NCI-H128 (cell line): ENCODE results near the gene PLCB1.
"Not testable (repeated sequence)": the region's sequence is repeated elsewhere in the genome, so short reads cannot be mapped to it uniquely, and the experiment has no call there.

Experiments used
- DNase-seq: peaks from one replicate; lab custom pipeline; 2025; ENCODE audit not compliant: unreplicated experiment; lab: John Stamatoyannopoulos, UW

The PLCB1 gene

DNA sequence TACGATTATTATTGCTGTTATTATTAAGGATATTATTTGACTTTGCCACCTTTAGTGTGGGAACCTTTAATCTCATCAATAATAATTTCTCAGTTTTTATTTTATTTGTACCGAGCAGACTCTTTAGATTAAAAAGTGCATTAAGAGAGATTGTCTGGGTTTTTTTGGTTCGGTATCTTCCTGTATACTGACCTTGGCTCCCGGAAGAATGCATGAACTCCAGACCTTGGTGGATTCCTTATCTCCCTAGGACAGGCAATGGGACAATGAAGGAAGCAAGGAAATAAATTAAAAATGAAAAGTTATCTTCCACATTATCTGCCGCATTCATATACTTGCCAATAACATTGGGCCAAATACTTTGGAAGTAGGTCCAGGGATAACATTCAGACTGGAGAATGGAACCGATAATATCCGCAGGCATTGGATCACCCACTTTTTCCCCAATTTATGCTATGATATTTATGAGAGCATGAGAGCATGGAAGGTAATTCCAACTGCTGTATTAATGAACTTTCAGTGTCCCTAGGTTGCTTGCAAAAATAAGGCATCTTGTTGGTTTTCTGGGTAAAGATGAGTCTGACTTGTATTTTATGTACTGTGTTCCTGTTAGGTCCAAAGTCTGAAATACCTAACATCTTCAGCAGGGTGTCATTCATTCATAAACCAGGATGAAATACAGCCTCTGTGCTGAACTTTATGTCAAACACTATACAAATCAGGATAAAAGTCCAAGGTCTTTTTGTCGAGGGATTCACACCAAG, 232.1 kb downstream of the PLCB1 start:
- no peak for DNase-seq

DNA sequence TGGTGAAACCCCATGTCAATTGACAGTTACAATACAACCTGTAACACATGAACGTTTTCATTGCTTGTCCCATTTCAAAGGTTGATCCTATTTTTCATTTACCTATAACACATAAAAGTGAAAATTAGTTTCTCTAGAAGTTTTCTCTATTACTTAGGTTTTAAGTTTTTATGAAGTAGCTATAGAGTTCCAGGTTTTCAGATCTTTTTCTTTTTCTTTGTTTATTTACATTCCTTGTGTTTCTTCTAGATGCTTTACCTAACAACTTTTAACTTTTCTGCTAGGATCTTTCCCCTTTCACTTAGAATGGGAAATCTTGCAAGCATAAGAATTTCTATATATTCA, 232.6 kb downstream of the PLCB1 start:
- DNase-seq, result no peak

DNA sequence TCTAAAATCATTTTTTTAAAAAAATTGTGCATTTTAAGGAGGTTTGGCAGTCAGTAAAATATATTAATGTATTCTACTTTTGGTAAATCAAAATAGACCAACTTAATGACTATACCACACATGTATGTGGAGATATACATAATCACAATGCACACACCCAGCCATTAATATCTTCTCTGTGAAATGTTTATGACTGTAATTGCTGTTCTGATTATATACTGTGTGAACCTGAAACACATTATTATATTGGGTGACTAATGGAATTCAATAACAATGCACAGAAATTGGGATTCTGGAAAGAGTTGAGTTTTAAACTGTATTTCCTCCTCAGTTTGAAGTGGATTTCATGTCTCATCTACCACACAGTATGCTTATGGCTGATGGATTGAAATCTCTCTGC, 233.6 kb downstream of the PLCB1 start:
- DNase-seq, result no peak

DNA sequence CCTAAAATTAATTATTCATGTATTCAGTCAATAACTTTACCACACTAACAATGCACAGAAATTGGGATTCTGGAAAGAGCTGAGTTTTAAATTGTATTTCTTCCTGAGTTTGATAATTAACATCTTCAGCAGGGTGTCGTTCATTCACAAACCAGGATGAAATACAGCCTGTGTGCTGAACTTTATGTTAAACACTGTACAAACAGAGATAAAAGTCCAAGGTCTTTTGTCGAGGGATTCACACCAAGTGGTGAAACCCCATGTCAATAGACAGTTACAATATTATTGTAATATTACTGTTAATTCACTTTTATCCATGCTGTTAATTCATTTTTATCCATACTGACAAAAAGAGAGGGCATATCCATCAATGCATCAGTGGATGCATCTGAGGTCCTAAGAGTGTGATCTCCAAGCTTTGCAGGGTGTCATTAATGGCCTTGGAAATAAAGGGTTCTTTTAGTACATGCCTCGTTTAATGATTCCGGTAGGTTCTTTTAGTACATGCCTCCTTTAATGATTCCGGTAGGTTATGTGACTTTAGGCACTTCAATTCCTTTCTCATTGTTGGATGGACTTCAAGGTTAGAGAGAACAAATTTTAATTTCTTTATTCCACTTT, 234.3 kb downstream of the PLCB1 start:
- DNase-seq, result no peak

DNA sequence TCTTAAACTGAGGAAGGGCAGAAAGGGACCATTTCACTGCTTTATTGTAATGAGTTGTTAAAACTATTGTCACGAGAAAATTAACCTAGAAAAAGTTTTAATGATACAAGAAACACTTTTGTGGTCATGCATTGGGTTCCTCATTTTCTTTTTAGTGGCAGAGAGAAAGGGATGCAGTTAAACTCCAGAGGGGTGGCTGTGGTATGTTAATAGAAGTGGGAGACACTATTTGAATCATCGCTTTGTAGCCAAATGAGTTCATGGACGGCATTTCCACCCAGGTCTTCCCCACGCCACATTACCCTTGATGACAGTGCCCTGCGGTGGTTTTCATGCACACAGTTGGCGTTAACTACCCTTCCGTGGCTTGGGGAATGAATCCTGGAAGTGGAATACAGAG, 235.6 kb downstream of the PLCB1 start:
- DNase-seq, result no peak

DNA sequence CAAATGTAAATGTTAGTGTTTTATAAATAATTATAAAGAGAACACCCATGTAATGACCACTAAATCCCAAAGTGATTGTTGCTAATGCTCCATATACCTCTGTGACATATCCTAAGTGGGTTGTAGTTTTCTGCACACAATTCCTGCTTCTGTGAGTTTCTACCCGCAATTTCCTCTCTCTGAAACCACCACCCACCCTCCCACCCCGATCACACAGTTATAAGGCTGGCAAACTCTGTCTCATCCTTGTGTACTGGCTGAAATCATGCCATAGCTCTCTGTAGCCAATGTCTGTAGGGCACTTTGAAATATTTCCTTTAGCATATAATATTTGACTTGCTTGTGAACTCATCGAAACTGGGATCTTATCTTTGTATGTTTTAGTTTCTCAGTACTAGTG, 236.6 kb downstream of the PLCB1 start:
- DNase-seq, result no peak

DNA sequence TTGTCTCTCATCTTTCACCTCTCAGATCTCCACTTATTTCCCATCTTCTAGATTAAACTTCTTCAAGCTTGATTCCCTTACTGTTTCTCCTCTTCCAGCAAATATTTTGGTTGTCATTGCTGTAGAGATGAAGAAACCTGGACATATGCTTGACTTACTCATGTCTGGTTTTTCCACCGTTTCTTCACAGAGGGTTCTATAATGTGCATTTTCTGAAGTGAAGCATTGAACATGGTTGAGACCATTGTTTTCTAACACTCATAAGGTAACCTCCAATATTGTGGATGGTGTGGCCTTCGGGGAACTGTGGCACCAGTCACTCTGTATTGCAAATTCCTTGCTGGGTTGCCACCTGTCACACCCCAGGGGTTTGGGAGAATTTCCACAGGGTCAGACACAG, 237.2 kb downstream of the PLCB1 start:
- no peak for DNase-seq

DNA sequence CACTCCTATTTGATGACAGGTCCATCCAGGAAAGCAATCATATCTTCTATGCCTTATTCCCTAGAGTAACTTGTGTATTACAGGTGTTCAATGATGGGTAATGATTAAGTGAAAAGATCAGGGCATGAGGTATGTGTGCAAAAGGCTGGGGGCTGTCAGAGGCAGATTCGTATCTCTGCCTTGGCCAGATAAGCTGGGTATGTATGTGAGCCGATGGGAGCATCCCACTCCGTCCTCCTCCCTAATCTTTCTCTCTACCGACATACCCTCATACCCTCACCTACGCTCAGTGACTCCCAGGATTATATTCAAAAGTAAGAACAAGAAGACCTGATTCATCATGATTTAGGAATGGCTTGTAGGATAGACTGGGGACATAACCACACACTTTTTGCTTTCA, 238.7 kb downstream of the PLCB1 start:
- DNase-seq, result no peak

DNA sequence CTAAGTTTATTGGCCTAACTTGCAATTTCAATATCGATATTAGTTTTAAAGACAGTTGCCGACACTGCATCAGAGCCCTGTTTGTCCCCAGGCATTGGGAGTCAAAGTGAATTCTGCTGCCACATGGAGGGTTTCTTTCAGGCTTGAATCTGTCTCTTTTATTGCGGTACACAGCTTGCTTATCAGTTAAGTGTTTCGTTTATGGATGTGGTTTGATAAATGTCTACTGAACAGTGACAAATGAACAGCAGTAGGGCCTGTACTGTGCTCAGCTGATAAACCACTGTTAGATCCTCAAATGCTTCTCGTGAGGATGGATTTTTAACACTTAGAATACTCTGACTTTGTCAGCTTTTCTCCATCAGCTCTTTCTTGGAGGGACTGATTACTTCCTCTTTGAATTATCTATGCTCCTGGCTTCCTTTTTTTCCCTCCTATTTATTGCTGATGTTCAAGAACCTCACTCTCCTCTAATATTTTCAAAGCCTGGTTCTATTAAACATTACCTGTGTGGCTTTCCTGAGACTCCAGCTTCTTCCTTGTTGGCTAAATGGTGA, 240.8 kb downstream of the PLCB1 start:
- DNase-seq, result no peak

DNA sequence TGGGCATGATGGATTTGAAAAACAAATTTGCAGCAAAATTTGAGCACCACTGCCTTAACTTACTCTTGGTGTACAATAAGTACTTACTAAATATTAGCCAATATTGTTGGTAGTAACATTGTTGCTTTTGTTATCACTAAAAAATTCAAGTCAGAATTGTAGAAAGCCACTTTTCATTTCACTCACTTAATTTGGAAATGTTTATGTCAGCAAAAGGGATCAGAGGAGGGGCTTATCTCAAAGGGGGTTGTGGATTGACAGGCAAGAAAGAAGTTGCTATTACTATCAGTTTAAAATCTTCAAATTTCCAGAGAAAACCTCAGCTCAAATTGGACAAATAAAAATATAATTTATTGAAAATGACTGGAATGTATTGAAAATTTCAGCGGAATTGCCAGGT, 241.5 kb downstream of the PLCB1 start:
- no peak for DNase-seq

DNA sequence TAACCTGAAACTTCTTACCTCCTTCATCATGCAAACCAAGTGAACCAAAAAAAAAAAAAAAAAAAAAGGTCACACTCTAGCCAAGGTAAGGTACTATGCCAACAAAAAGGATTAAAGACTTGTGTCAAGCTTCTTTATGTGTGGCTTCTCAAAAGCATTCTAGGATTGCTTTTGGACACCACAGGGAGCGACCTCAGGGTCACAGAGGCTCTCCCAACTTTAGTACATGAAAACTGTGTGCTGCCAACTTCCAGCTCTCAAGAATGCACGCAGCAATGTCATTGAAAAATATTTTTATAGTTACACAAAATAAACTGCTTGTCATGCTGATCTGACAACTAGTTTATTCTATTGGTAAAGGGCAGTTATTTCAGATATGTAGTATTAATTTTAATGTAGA, 243.8 kb downstream of the PLCB1 start:
- DNase-seq, result no peak

DNA sequence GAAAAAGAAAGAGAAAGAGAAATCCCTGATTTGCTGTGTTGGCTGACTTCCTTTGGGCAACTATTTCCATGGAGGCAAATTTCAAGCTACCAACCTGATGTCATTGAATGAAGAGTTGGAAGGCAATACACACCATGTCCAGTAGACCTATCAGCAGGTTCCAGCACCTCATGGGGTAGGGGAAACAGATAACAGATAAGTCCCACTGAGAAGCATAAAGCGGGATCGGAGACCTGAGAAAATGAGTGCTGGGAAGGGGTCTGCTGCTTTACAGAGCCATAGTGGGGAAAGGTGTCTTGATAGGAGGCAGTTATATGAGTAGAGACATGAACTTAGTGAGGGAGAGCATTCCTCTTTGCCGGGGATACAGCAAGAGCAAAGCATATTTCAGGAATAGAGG, 244.9 kb downstream of the PLCB1 start:
- DNase-seq, result no peak

DNA sequence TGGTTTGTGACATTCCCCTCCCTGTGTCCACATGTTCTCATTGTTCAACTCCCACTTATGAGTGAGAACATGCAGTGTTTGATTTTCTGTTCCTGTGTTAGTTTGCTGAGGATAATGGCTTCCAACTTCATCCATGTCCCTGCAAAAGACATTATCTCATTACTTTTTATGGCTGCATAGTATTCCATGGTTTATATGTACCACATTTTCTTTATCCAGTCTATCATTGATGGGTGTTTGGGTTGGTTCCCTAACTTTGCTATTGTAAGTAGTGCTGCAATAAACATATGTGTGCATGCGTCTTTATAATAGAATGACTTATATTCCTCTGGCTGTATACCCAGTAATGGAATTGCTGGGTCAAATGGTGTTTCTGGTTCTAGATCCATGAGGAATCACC, 247.1 kb downstream of the PLCB1 start:
- DNase-seq, result not testable (repeated sequence)

DNA sequence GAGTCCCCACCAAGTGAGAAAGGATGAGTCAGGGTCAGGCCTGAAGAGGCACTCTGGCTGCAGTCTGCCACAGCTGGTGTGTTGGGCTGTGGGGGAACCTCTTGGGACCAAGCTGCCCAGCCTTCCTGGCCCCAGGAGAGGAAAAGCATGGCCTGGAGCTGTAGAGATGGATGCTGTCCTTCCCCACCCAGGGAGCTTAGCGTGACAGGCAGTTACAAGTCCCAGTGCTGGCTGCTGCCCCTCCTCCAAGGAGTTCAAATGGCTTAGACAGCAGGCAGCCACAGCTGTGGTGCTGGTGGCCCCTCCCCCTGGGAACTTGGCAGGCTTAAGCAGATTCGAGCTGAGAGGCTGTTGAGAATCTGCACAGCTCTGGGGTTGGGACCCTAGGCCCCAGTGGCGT, 253.2 kb downstream of the PLCB1 start:
- no peak for DNase-seq

DNA sequence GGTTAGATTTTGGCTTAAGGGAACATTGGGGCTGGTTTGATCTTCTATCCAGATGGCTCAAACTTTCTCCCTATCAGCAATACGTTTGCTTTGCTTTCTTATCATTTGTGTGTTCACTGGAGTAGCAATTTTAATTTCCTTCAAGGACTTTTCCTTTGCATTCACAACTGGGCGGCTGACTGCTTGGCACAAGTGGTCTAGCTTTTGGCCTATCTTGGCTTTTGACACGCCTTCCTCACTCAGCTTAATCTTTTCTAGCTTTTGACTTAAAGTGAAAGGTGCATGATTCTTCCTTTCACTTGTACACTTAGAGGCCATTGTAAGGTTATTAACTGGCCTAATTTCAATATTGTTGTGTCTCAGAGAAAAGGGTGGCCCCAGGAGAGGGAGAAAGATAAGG, 254.9 kb downstream of the PLCB1 start:
- DNase-seq, result no peak

DNA sequence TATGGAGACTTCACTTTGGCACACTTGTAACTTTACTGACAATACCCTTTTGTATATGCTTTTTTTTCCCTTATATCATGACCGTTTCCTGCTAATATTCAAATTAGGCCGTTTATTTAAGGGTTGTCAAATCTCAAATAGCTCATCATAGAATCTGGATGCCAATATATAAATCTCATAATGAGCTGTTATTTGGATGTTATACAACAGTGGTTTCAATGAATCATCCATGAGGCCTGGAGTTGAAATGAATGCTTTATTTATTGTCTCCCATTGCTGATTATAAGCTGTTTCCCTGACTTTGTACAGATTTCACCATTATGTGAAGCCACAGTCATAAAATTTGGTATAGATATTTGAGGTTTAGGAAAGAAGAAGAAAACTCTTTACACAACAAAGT, 256.1 kb downstream of the PLCB1 start:
- DNase-seq, result no peak

DNA sequence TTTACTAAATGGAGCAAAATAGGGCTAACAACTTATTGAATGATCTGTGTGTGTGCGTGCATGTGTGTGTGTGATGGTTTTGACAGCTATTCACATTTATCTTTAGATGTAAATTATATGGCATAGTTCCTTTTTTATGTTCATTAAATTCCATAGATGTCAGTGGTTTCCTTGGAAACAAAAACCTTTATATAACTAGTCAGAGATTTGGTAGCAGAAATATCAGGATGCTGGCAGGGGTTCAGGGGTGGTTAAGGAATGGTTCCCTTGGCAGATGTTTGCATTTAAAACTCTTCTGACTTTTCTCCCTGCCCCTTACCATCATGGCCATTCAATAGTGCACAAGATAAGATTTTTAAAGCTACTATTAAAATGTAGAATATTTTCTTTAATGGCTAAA, 256.6 kb downstream of the PLCB1 start:
- DNase-seq, result no peak

DNA sequence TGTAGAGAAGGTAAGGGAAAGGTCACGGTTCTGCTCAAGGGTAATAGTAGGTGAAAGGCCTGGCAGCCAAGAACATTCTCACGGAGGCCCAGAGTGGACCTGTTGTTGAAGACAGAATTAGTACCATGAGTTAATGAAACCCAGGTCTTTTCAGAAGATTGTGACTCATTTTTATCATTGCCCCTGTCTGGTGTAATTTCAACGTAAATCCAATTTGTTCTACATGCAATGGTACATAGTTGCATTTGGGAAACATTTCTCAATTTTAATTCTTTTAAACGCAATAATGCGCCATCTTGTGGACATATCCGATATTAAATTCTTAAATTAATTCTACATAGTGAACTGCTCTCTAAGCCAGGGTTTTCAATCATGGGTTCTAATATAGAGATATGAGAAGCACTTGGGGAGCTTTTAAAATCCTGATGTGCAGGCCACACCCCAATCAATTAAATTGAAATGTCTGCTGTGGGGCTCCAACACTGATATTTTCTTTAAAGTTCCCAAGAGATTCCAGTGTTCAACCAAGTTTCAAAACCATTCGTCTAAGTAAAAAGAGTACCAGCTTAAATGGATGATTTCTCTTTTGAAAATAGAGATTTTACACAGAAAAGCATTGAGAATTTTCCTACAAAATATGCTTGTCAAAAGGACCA, 257.4 kb downstream of the PLCB1 start:
- DNase-seq, result no peak

DNA sequence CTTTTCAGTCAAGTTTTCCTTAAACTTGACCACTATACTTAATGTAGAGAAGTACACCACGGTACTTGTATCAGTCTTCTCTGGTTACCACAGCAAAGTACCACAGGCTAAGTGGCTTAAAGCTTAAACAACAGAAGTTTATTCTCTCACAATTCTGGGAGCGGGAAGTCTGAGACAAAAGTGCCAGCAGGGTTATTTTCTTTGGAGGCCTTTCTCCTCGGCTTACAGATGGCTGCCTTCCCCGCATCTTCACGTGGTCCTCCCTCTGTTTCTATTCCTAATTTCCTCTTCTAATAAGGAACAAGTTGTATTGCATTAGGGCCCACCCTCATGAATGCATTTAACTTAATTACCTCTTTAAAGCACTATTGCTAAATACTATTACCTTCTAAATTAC, 258.0 kb downstream of the PLCB1 start:
- no peak for DNase-seq

DNA sequence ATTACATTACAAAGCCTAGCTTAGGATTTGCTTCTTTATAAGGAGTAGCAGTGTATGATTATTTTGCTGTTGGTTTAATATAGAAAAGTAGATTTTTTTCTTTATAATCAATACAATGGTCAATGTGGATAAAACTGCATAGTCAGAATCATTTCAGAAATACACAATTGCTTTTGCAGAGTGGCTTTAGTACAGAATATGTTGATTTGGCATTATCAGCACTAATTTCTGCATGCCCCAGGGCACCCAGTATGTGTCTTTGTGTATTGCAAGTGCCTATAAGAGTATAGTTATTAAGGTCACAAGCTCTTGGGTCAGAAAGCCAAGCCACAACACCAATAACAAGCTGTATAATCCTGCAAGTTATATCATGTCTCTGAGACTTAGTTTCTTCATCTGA, 258.4 kb downstream of the PLCB1 start:
- no peak for DNase-seq

DNA sequence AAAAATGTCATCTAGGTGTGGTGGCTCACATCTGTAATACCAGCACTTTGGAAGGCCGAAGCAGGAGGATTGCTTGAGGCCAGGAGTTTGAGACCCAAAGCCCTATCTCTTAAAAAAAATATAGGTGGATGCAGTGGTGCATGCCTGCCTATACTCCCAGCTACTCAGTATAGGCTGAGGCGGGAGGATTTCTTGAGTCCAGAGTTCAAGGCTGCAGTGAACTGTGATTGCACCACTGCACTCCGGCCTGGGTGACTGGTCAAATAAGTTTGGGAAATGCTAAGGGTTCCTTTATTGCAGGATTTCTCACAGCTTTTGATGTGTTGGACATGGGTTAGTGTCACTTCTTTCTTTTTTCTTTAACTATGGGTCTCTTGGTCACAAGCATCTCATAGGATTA, 261.3 kb downstream of the PLCB1 start:
- no peak for DNase-seq

DNA sequence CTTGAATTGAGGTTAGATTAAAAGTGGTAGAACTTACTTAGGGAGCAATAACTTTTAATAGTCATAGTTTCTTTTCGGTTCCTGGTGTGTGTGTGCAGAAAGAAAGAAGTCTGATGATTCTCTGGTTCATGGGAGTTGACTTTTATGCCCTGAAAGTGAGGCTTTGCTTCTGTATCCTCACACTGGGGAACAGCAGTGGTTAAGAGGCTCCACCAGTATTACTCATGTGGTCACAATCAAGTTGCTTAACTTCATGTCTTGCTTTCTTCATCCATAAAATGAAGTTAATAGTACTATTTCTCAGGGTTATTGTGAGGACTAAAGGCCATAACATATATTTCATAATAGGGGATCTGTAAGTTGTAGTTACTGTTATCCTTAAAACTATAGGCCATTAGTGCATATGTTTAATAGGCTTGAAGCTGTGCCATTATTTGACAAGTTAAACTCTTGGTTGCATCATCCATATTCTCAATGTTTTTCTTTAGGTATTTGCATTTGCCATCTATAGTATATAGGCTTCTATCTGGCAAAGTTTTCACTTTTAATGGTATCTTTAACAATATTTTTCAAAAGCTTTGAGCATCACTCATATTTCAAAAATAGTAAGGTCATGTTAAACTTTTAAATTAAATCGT, 262.4 kb downstream of the PLCB1 start:
- no peak for DNase-seq
